Activated CD8-positive, alpha-beta T cell treated with anti-CD3 and anti-CD28 coated beads for 36 hours (primary cell): ENCODE measurements around the gene KRTAP10-6. TPM values are rescaled to one million over a fixed set of nuclear protein-coding genes. Genes with fewer than 3 reads are reported as not detected.

Experiments used
- ATAC-seq: fragments of 200-7000 bp; cut with Tn5 transposase; one replicate; pipeline ENCODE4 v1.10.0; 2021; ENCODE audit warnings: mild to moderate bottlenecking, moderate library complexity
- CTCF ChIA-PET: fragments of 350-600 bp; sonication (Branson Sonifier 250); formaldehyde crosslinking; loops from one replicate; lab custom pipeline; 2021; ENCODE audit warnings: antibody characterized with exemption; lab: Charles Lee
- POLR2A ChIA-PET: fragments of 350-600 bp; sonication (Branson Sonifier 250); formaldehyde crosslinking; loops from one replicate; lab custom pipeline; 2021; ENCODE audit warnings: antibody characterized with exemption; lab: Charles Lee
- DNase-seq: peaks from one replicate; pipeline ENCODE4 v3.0.0-alpha.2; 2020
- H3K27ac Mint-ChIP-seq: one replicate; pipeline ENCODE4 v1.8.0; 2021; ENCODE audit warnings: mild to moderate bottlenecking, mixed read lengths
- H3K27me3 Mint-ChIP-seq: one replicate; pipeline ENCODE4 v1.8.0; 2021; ENCODE audit warnings: mixed read lengths
- H3K36me3 Mint-ChIP-seq: one replicate; pipeline ENCODE4 v1.8.0; 2021; ENCODE audit warnings: low read depth, mixed read lengths
- H3K4me1 Mint-ChIP-seq: one replicate; pipeline ENCODE4 v1.8.0; 2021; ENCODE audit warnings: low read depth, mixed read lengths
- H3K4me3 Mint-ChIP-seq: one replicate; pipeline ENCODE4 v1.8.0; 2021; ENCODE audit warnings: mild to moderate bottlenecking, moderate library complexity, mixed read lengths
- H3K9me3 Mint-ChIP-seq: one replicate; pipeline ENCODE4 v1.8.0; 2021; ENCODE audit warnings: mixed read lengths
- intact Hi-C: fragments of 100-400 bp; cut with micrococcal nuclease; formaldehyde crosslinking; loops from one replicate; pipeline ENCODE4 v1.10.0; 2022
- total RNA-seq, 2 experiments: library from RNA; stranded (reverse); gene quantifications; one replicate each; pipeline ENCODE4 v1.2.3, GENCODE V29; 2021
- TF ChIP-seq, protein P1 (sequence below): fragments of 200-600 bp; IDR thresholded peaks from one replicate; pipeline ENCODE4 v1.8.0; 2022; ENCODE audit warnings: antibody characterized with exemption, mild to moderate bottlenecking

KRTAP10-6 gene
- total RNA-seq, 2 experiments from 2014 or later = not detected

DNA sequence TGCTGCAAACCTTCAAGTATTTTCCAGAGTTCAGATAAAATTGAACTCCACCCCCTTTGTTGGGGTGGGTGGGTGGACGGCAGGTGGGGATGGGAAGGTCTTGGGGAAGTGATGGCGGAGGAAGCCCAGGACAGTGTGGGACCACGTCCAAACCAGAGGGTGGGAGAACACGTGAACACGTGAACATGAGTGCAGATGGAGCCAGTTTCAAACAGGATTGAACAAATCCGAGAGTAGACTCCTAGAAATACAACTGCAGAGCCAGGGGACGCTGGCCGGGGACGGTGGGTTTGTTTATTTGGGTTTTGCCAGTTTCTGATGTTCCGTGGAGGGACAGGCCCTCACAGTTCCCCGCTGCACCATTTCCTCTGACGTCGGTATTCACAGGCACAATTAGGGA is 43.9 kb downstream of the KRTAP10-6 start:
- Mint-ChIP-seq H3K36me3 (peaks cover 19% of the 10 kb centered on the region), H3K9me3 (peaks cover 20% of the 10 kb centered on the region), H3K27ac (peak overlapping the region; percentile 10), H3K27me3 (no peaks in the 10 kb centered on the region), H3K4me1 (peaks cover 28% of the 10 kb centered on the region), H3K4me3 (peak overlapping the region; percentile 50)
- DNase-seq (no peak), ATAC-seq (no peak)
- POLR2A ChIA-PET = no interaction called here
- TF ChIP-seq, protein P1, sequence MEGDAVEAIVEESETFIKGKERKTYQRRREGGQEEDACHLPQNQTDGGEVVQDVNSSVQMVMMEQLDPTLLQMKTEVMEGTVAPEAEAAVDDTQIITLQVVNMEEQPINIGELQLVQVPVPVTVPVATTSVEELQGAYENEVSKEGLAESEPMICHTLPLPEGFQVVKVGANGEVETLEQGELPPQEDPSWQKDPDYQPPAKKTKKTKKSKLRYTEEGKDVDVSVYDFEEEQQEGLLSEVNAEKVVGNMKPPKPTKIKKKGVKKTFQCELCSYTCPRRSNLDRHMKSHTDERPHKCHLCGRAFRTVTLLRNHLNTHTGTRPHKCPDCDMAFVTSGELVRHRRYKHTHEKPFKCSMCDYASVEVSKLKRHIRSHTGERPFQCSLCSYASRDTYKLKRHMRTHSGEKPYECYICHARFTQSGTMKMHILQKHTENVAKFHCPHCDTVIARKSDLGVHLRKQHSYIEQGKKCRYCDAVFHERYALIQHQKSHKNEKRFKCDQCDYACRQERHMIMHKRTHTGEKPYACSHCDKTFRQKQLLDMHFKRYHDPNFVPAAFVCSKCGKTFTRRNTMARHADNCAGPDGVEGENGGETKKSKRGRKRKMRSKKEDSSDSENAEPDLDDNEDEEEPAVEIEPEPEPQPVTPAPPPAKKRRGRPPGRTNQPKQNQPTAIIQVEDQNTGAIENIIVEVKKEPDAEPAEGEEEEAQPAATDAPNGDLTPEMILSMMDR = no peak
- intact Hi-C loops = no loop called here
- CTCF ChIA-PET = interaction anchor here (1.7 kb wide), 1 partner anchor 245 kb away, joined by 5 read pairs; no protein-coding TSS in a partner anchor

DNA sequence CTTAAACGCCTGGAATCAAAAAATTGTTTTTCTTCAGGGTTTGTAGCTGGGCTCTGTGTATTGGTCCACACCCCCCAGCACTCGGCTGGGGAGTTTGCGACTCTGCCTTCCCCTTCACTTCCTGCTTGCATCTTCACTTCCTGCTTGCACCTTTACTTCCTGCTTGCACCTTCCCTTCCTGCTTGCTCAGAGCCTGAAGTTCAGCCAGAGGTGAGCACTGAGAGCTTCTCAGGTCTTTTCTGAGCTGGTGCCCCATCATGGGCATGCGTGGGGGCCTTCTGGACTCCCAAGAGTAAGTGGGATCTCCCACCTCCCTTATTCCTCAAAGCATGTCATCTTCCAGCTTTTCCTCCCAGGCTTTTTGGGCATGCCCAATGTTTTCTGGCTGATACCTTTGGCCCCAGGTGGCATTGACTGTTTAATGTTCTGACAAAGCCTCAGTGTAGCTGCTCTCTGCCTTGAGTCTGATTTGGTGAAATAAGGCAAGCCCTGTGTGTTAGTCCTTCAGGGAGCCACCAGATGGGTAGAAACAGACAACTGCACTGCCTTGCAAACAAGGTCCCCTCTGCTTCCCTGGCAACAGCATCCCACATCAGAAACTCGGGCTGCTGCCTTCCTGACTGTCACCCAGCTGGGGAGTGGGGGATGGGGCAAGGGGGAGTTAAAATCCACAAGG is 44.5 kb downstream of the KRTAP10-6 start:
- TF ChIP-seq, protein P1 = no peak
- ChIA-PET POLR2A (no interaction called here), CTCF (interaction anchor here (1.1 to 1.7 kb wide), 3 partner anchors 37 to 246 kb away, joined by 3 to 5 read pairs (median 5); no protein-coding TSS in a partner anchor)
- Mint-ChIP-seq H3K9me3 (peaks cover 17% of the 10 kb centered on the region), H3K27me3 (no peaks in the 10 kb centered on the region), H3K27ac (peak overlapping the region; percentile 89), H3K36me3 (peaks cover 19% of the 10 kb centered on the region), H3K4me3 (peak overlapping the region; percentile 50), H3K4me1 (peaks cover 28% of the 10 kb centered on the region)
- DNase-seq (peak; percentile 51), ATAC-seq (peak; percentile 94)
- intact Hi-C loops = no loop called here

DNA sequence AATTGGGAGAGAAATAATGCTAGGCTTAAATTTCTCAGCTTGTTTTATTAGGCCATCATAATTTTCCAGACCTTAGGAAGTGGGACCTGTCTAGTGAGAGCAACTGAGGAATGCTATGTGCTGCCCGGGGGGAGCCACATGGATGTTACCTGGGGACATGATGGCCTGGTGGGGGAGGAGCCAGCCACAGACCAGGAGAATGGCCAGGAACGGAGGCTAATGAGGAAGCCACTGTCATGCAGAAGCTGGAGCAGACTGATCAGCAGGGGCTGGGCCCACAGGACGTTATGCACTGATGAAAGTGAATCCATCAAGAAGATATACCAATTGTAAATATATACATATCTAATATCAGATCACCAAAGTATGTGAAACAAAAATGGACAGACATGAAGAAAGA is 47.7 kb downstream of the KRTAP10-6 start:
- TF ChIP-seq, protein P1 = no peak
- intact Hi-C loops = no loop called here
- Mint-ChIP-seq H3K4me1 (peaks cover 27% of the 10 kb centered on the region), H3K9me3 (peaks cover 17% of the 10 kb centered on the region), H3K27ac (no peak overlapping the region), H3K36me3 (peaks cover 19% of the 10 kb centered on the region), H3K27me3 (no peaks in the 10 kb centered on the region), H3K4me3 (no peak overlapping the region)
- DNase-seq (no peak), ATAC-seq (no peak)
- POLR2A ChIA-PET = interaction anchor here (0.7 kb wide), 1 partner anchor 9 kb away, joined by 3 read pairs; no protein-coding TSS in a partner anchor
- CTCF ChIA-PET = interaction anchor here (1.4 kb wide), 1 partner anchor 35 kb away, joined by 3 read pairs; no protein-coding TSS in a partner anchor

DNA sequence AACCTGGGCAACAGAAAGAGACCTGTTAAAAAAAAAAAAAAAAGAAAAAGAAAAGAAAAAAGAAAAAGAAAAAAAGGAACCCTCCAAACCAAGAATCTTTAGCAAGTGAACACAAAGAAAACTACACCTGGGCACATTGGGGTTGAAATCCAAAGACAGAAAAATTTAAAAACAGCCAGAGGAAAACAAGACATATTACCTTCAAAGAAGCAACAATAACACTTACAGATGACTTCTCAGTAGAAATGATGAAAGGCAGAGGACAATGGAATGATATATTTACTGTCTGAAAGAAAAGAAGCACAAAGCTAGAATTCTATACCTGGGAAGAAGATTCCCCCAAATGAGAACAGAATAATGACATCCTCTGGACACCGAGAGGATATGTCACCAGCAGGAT is 49.6 kb downstream of the KRTAP10-6 start:
- TF ChIP-seq, protein P1 = no peak
- Mint-ChIP-seq H3K27ac (no peak overlapping the region), H3K4me1 (peaks cover 9% of the 10 kb centered on the region), H3K4me3 (no peak overlapping the region), H3K9me3 (peaks cover 17% of the 10 kb centered on the region), H3K27me3 (no peaks in the 10 kb centered on the region), H3K36me3 (peaks cover 19% of the 10 kb centered on the region)
- no peak for ATAC-seq
- ChIA-PET CTCF (no interaction called here), POLR2A (interaction anchor here (0.6 kb wide), 1 partner anchor 33 kb away, joined by 3 read pairs; no protein-coding TSS in a partner anchor)
- no peak for DNase-seq
- intact Hi-C loops = no loop called here

Other genes with a start within 250 kb of the KRTAP10-6 start
- gene TRPM2, start 238.9 kb downstream of the KRTAP10-6 start, total RNA-seq = 1 to 10 TPM; 2.6 to 3.7 TPM
- gene LRRC3, start 137.0 kb downstream of the KRTAP10-6 start, total RNA-seq = 1 to 10 TPM; 1.8 to 1.9 TPM
- gene KRTAP10-1, start 52.3 kb downstream of the KRTAP10-6 start, total RNA-seq = not detected
- not detected for gene KRTAP10-2, start 41.0 kb downstream of the KRTAP10-6 start, total RNA-seq
- gene KRTAP10-3, start 33.7 kb downstream of the KRTAP10-6 start, total RNA-seq = not detected
- gene KRTAP10-4, start 18.8 kb downstream of the KRTAP10-6 start, total RNA-seq = not detected
- not detected for gene KRTAP10-5, start 11.9 kb downstream of the KRTAP10-6 start, total RNA-seq
- not detected for gene KRTAP10-7, start 8.1 kb upstream of the KRTAP10-6 start, total RNA-seq
- gene KRTAP10-8, start 19.6 kb upstream of the KRTAP10-6 start, total RNA-seq = not detected
- not detected for gene KRTAP10-9, start 34.6 kb upstream of the KRTAP10-6 start, total RNA-seq
- gene KRTAP10-10, start 44.9 kb upstream of the KRTAP10-6 start, total RNA-seq = not detected
- not detected for gene KRTAP10-11, start 53.9 kb upstream of the KRTAP10-6 start, total RNA-seq
- not detected for gene KRTAP12-4, start 62.2 kb upstream of the KRTAP10-6 start, total RNA-seq
- not detected for gene KRTAP12-3, start 65.4 kb upstream of the KRTAP10-6 start, total RNA-seq
- not detected for gene KRTAP12-2, start 74.4 kb upstream of the KRTAP10-6 start, total RNA-seq
- gene KRTAP12-1, start 89.7 kb upstream of the KRTAP10-6 start, total RNA-seq = not detected
- not detected for gene KRTAP10-12, start 104.7 kb upstream of the KRTAP10-6 start, total RNA-seq
- not detected for gene TSPEAR, start 119.1 kb upstream of the KRTAP10-6 start, total RNA-seq
- gene UBE2G2, start 209.3 kb upstream of the KRTAP10-6 start, total RNA-seq = 100 to 1,000 TPM; 113 to 115 TPM
- gene SUMO3, start 225.6 kb upstream of the KRTAP10-6 start, total RNA-seq = 10 to 100 TPM; 69.8 to 72.9 TPM